ENCODE data around the gene PRKAR1A. TPM values are rescaled to one million over a fixed set of nuclear protein-coding genes. Genes with fewer than 3 reads are reported as not detected.

PRKAR1A gene
- total RNA-seq, 1 donor from 2014 or later, result 186 TPM

GRCh38 chr17:68566442-68566738 lies 54.2 kb downstream of the PRKAR1A start:
- Histone ChIP-seq H3K9me3 (no peaks in the 10 kb centered on the region), H3K36me3 (no peaks in the 10 kb centered on the region), H3K4me3 (no peak overlapping the region), H3K27me3 (no peaks in the 10 kb centered on the region), H3K27ac (peak overlapping the region; percentile 29), H3K4me1 (peaks cover 57% of the 10 kb centered on the region)
- DNase-seq (ENCODE audit: extremely low spot score in 2 of 2), result no peak
- intact Hi-C loops (cut with DNase I), result no loop called here
- TF ChIP-seq POLR2A (IDR thresholded peaks at IDR 0.05), result no peak
- TF ChIP-seq, protein P1, sequence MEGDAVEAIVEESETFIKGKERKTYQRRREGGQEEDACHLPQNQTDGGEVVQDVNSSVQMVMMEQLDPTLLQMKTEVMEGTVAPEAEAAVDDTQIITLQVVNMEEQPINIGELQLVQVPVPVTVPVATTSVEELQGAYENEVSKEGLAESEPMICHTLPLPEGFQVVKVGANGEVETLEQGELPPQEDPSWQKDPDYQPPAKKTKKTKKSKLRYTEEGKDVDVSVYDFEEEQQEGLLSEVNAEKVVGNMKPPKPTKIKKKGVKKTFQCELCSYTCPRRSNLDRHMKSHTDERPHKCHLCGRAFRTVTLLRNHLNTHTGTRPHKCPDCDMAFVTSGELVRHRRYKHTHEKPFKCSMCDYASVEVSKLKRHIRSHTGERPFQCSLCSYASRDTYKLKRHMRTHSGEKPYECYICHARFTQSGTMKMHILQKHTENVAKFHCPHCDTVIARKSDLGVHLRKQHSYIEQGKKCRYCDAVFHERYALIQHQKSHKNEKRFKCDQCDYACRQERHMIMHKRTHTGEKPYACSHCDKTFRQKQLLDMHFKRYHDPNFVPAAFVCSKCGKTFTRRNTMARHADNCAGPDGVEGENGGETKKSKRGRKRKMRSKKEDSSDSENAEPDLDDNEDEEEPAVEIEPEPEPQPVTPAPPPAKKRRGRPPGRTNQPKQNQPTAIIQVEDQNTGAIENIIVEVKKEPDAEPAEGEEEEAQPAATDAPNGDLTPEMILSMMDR (IDR thresholded peaks at IDR 0.05), result no peak

DNA sequence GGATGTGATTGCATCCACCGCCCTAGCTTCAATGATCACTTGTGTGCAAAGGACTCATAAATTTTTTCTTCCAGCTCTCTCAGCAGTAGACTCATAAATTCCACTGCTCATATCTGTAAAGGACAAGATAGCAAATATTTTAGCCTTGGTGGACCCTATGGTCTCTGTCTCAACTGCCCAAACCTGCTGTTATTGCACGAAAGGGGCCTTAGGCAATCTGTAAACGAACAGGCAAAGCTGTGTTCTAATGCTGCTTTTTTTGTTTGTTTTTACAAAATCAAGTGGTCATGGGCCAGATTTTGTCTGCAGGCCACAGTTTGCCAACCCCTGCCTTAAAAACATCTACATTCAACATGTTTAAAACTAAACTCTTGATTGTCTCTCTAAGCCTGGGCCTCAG lies 54.8 kb downstream of the PRKAR1A start:
- Histone ChIP-seq H3K27me3 (no peaks in the 10 kb centered on the region), H3K9me3 (no peaks in the 10 kb centered on the region), H3K4me3 (no peak overlapping the region), H3K36me3 (no peaks in the 10 kb centered on the region), H3K27ac (peak overlapping the region; percentile 29), H3K4me1 (peaks cover 52% of the 10 kb centered on the region)
- DNase-seq (ENCODE audit: extremely low spot score in 2 of 2), result no peak
- TF ChIP-seq POLR2A (IDR thresholded peaks at IDR 0.05), result no peak
- TF ChIP-seq, protein P1 (IDR thresholded peaks at IDR 0.05), result no peak
- no peak for TF ChIP-seq POLR2AphosphoS5 (IDR thresholded peaks at IDR 0.05; ENCODE audit: insufficient read depth in 1 of 2, low read depth in 1 of 2)
- intact Hi-C loops (cut with DNase I), result no loop called here

DNA sequence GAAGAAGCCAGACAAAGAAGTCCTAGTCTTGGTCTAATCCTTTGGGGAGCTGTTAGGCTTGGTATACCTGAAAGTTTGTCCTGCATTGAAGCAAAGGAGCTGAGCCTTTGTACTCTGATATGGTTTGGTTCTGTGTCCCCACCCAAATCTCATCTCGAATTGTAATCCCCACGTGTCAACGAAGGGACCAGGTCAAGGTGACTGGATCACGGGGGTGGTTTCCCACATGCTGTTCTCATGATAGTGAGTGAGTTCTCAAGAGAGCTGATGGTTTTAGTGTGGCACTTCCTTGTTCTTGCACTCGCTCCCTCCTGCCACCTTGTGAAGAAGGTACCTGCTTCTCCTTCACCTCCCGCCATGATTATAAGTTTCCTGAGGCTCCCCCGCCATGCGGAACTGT lies 55.4 kb downstream of the PRKAR1A start:
- H3K4me3 ChIP-seq, result no peak overlapping the region
- TF ChIP-seq POLR2A (IDR thresholded peaks at IDR 0.05) (no peak), POLR2AphosphoS5 (IDR thresholded peaks at IDR 0.05; ENCODE audit: insufficient read depth in 1 of 2, low read depth in 1 of 2) (no peak)
- TF ChIP-seq, protein P1 (IDR thresholded peaks at IDR 0.05), result no peak
- no peak for DNase-seq (ENCODE audit: extremely low spot score in 2 of 2)
- intact Hi-C loops (cut with DNase I), result no loop called here
- no peaks in the 10 kb centered on the region for H3K36me3 ChIP-seq
- no peaks in the 10 kb centered on the region for H3K27me3 ChIP-seq
- H3K27ac ChIP-seq, result peak overlapping the region; percentile 29
- H3K9me3 ChIP-seq, result no peaks in the 10 kb centered on the region
- peaks cover 48% of the 10 kb centered on the region for H3K4me1 ChIP-seq

DNA sequence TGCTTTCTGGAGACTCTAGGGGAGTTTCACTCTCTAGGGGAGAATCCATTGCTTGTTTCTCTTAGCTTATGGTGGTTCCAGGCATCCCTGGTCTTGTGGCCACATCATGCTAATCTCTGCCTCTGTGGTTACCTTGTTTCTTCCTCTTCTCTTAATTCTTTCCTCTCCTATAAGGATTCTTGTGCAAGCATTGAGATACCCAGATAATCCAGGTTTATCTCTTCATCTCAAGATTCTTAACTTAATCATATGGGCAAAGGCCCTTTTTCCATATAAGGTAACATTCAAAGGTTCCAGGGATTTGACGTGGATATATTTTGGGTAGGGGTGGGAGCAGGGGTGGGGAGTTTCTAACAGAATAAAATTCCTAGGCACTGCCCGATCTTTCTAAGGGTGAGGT lies 56.4 kb downstream of the PRKAR1A start:
- peaks cover 43% of the 10 kb centered on the region for H3K4me1 ChIP-seq
- H3K36me3 ChIP-seq, result no peaks in the 10 kb centered on the region
- intact Hi-C loops (cut with DNase I), result no loop called here
- H3K27ac ChIP-seq, result no peak overlapping the region
- H3K9me3 ChIP-seq, result no peaks in the 10 kb centered on the region
- no peak overlapping the region for H3K4me3 ChIP-seq
- no peak for DNase-seq (ENCODE audit: extremely low spot score in 2 of 2)
- TF ChIP-seq POLR2AphosphoS5 (IDR thresholded peaks at IDR 0.05; ENCODE audit: insufficient read depth in 1 of 2, low read depth in 1 of 2) (no peak), POLR2A (IDR thresholded peaks at IDR 0.05) (no peak)
- TF ChIP-seq, protein P1 (IDR thresholded peaks at IDR 0.05), result no peak
- no peaks in the 10 kb centered on the region for H3K27me3 ChIP-seq

DNA sequence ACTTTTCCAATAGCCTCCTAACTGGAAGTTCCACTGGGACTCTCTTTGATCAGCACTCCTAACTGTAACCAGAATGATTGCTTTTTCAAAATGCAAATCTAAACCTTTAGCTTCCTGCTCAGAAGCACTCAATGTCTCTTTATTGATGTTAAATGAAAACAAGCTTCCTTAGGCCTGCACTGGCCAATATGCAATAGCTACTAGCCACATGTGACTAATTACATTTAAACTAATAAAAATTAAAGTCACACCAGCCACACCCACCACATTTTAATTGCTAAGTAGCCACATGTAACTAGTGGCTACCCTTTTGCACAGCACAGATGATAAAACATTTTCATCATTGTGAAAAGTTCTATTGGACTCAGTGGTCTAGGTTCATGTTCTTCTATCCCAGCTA lies 57.1 kb downstream of the PRKAR1A start:
- Histone ChIP-seq H3K36me3 (no peaks in the 10 kb centered on the region), H3K27ac (no peak overlapping the region), H3K4me3 (no peak overlapping the region), H3K27me3 (no peaks in the 10 kb centered on the region), H3K4me1 (peaks cover 36% of the 10 kb centered on the region), H3K9me3 (no peaks in the 10 kb centered on the region)
- no peak for DNase-seq (ENCODE audit: extremely low spot score in 2 of 2)
- TF ChIP-seq POLR2AphosphoS5 (IDR thresholded peaks at IDR 0.05; ENCODE audit: insufficient read depth in 1 of 2, low read depth in 1 of 2) (no peak), POLR2A (IDR thresholded peaks at IDR 0.05) (no peak)
- TF ChIP-seq, protein P1 (IDR thresholded peaks at IDR 0.05), result no peak
- intact Hi-C loops (cut with DNase I), result no loop called here

Data from vagina (tissue), 2 donors.